HG03108 (cell line): ENCODE data around the gene LHFPL3.
"Not testable (repeated sequence)": the region's sequence is repeated elsewhere in the genome, so short reads cannot be mapped to it uniquely, and the experiment has no call there.

ENCODE experiments used
- ATAC-seq: cut with Tn5 transposase; IDR thresholded peaks from one replicate; pipeline ENCODE4 v1.9.1; 2021; ENCODE audit warnings: moderate library complexity; ENCODE audit not compliant: unreplicated experiment

The LHFPL3 gene

DNA sequence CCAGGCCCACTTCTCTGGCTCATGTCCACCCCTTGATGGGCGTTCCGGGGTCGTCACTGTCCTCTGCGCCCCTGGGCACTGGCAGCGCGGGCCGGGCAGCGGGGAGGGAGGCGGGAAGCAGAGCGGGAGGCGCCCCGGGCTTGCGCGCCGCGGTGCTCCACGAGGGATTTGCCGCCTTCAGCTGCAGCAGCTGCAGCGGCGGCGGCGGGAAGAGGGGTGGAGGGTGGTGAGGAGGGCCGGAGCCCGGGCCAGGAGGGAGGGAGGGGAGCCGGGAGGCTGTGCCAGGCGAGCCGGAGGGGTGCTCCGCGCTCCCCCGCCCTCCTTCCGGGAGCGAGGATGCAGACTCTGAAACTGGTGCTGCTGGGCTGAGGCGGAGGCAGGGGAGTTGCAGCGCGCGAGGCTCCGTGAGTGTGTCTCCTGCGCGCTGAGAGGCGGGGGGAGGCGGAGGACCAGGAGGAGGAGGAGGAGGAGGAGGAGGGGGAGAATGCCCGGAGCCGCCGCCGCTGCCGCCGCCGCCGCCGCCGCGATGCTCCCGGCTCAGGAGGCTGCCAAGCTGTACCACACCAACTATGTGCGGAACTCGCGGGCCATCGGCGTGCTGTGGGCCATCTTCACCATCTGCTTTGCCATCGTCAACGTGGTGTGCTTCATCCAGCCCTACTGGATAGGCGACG, at the start of gene LHFPL3:
TSS of gene LHFPL3 (plus strand) at position 308 of the 674 bp plus-strand sequence.
- ATAC-seq, result no peak

DNA sequence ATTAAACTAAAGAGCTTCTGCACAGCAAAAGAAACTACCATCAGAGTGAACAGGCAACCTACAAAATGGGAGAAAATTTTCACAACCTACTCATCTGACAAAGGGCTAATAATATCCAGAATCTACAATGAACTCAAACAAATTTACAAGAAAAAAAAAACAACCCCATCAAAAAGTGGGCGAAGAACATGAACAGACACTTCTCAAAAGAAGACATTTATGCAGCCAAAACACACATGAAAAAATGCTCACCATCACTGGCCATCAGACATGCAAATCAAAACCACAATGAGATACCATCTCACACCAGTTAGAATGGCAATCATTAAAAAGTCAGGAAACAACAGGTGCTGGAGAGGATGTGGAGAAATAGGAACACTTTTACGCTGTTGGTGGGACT, 46.7 kb upstream of the LHFPL3 start:
- ATAC-seq, result not testable (repeated sequence)

DNA sequence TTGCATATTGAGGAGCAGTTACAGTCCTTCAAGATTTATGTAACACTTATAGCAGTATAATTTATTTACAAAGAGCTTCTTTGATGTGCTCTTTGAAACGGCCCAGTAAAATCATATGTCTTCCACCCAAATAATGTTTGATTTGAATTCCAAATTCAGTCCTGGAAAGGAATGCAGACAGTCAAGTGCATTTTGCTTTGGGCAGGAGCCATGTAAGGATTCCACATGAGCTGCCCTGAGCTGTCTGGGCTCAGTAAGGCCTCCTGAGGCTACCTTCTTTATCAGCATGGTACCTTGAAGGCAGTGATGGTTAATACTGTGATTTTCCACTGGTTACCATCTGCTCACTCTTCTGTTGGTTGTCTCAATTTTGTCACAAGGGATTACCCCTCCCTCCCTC, 41.6 kb upstream of the LHFPL3 start:
- ATAC-seq, result no peak

DNA sequence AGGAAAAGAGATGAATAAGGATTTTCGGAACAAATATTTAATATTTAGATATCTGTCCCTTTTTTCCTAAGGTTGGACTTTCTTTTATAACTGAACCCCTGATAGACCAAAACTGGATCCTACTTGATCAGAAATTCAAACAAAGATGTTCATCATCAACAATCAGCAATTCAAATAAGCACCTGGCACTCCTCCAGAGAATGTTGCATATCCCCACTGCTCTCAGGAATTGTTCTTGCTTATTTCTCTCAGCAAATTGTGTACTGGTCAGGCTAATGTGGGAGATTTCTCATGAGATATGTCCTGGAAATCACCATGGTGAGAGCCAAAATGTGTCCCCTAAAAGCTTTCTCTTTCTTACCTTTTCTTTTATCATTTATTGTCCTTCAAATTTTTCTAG, 40.3 kb upstream of the LHFPL3 start:
- ATAC-seq, result no peak

DNA sequence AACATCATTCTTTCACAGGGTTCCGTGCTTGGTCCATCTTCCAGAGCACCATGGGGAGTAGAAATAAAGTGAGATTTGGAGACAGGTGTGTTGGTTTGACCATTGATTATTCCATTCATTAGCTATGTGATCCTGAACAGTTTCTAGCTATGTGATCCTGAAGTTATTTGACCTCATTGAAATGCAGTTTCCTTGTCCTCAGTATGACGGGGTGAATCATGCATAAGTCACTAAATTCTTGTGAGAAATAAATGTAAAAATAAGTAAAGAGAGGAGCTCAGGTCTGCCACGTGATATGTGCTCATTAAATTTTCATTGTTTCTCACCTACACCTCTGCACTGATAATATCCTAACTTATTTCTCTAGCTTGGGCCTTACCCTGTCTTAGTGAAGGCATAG, 34.1 kb upstream of the LHFPL3 start:
- ATAC-seq, result no peak

DNA sequence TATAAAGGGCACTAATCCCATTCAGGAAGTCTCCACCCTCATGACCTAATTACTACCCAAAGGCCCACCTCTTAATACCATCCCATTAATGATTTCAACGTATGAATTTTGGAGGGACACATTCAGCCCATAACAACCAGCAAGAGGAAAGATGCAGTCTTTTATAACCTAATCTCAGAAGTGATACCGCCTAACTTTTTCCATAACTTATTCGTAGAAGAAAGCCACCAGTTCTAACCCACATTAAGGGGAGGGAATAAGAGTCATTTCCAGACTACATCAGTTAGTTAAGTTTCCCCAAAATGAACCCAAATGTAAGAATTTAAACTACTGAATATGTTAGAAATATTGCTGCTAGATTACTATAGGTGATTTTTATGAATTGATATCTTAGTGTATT, 32.1 kb upstream of the LHFPL3 start:
- no peak for ATAC-seq

DNA sequence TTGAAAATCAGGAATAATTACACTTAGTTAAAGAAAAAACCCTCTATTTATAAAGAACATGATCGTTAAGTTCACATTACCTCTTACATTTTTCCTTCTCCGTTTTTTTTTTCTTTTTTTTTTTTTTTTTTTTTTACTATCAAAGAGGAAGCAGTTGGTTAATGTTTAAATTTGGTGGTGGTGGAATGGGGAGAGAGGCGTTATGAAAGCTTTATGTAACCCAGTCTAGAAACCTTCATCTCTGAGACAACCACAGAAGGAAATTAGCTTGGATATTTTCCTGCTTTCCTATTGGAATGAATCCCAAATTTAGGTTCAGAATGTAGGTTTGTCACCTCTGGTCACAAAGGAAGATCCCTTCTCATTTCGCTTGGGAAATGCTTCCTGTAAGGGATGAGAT, 31.5 kb upstream of the LHFPL3 start:
- no peak for ATAC-seq

DNA sequence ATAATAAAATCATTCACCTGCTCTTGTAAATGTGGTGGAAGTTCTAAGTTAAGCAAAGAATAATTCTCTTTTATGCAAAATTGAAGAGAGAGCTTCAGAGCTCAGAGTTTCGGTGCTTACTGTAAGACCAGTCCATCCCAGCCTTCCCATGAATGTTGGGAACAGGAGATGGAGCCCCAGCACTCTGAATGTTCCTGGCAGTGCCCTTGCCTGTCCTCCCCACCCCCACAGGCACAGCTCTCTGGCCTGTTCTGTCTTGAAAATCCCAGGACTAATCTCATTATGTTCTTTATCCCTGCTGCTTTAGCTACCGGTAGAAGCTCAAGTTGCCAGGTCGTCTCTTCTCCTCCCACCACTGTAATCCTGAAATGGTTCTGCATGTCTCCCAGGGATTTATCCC, 29.1 kb upstream of the LHFPL3 start:
- ATAC-seq, result no peak

DNA sequence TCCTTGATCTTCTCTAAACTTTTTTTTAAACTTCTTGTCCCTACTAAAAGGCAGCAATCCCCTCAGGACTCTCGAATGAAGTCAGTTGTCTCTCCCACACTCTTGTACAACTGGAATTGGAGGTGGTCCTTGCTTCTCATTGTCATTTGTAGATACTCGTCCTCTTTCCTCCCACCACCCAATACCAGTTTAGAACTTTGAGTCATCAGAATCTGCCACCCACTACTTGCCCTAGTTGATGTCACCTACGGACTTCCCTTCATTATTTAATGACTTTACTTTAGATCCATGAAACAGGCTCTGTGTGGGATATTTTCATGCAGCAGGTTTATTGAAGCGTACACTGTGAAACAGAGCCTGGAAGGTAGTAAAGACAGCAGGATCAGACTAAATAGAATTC, 28.6 kb upstream of the LHFPL3 start:
- ATAC-seq, result no peak

DNA sequence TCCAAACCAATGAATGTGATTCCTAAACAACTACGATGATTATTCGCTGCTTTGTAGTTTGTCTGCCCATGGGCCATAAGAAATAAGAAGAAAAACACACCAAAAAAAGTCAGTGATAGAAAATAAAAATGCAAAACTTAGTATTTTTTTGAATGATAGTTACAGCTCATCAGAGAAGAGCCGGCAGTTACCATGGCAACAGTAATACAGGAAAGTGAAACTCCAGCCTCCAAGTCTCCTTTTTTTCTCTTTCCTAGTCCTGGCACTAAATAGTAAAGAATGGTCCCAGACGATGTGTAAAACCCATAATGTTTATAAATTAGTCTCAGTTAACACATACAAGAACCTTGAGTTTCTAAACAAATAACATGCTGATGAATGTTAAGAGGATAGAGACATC, 21.6 kb upstream of the LHFPL3 start:
- no peak for ATAC-seq

DNA sequence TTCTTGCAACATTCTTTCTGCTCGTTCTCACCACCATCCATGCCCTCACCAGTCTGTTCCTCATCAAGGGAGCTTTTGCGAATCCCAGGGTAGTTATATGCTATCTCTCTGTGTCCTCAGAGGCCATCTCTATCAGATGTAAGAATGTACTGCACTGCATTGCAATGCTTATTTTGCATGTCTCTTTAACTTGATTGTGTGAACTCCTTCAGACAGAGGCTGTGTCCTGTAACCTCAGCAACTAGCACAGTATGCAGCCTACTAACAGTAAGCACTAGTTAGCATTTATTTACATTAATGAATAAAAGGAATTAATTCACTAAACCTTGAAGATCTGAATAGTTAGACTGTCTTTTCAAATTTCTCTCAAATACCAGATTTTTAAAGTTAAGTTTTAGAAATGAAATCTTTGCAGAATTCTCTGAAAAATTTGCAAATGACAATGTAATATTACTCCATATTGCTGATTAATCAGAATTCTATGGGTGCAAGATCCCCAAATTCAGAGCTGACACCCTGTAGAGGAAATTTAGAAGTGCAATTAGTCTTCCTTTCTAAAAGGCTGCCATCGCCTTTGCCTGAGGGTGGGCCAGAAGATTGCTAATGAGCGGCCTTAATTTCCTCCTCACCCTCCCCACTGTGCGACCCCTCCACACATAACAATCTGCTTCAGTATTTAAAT, 10.3 kb upstream of the LHFPL3 start:
- ATAC-seq, result no peak

DNA sequence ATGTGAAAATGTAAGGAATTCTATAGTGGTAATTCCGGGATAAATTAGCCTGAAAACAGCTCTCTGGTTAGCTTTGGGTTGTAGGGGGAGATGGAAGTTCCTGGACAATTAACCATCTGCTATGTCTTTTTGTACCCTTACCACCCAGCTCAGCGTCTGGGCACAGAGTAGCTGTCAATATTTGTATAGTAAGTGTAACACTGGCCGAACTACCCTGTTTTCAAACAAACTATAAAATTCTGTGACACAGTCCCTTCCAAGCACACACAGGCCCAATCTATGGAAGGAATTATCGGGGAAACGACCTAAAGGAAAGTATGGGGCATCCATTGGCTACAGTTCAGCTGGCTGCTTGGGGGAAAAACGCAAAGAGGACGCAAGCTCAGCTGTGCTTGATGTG, 869 bp upstream of the LHFPL3 start:
- ATAC-seq, result no peak

DNA sequence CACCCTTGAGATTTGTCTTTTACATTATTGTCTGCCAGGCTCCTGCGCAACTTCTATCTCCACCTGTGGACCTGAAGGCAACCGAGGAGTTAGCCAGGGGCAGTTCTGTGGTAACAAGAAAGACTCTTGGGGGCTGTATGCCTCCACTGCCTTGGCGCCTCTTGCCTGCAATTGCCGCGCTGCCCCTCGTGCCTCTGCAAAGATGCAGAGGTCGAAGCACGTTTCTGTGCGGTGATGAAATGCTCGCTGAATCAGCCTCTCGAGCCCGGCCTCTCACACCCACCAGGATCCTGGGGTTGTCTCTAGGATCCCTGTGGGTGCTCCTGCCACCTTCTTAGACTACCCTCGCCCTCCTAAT, 486 bp upstream of the LHFPL3 start:
- no peak for ATAC-seq

DNA sequence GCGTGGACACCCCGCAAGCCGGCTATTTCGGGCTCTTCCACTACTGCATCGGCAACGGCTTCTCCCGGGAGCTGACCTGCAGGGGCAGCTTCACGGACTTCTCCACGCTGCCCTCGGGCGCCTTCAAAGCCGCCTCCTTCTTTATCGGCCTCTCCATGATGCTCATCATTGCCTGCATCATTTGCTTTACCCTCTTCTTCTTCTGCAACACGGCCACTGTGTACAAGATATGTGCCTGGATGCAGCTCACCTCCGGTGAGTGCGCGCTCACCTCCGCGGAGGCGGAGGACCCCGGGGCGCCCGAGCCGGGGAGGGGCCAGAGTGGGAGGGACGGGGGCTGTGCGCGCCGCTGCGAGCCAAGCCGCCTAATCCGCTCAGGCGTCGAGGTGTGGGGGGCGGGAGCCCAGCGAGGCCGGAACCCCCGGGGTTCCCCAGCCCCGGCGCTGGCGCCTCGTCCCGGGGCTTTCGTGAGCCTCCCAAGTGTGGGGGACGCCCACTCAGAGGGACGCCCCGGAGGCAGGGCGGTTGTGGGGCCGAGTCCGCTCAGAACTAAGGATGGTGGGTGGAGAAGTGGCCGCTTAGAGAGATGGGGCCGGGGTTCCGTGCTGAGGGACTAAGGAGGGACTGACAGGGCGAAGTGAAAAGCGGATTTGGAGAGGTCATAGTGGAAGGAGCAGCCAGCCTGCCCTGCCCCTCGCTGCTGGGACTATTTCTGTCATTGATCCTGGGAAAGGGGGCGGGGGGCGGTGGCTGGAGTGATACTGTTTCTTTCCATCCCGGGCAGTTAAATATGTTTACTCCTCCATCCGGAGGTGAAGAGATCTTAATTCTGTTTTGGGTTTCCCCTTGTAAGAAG, 795 bp downstream of the LHFPL3 start:
- ATAC-seq, result no peak

DNA sequence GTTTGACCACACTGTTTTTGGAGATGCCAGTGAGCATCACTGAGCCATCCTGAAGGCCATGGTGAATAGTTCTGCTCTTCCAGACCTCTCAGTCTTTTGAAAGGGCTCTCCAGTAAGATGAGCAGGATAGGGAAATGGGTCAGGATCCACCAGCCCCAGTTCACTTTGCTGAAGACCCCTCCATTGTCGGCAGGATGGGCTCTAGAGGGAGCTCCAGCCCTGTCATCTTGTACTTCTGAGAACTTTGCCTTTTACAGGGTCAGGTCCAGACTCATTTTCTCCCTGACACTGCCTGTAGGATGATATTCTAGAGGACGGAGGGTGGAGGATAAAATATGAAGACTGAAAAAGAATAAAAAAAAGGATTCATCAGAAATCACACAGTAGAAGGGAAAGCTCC, 13.1 kb downstream of the LHFPL3 start:
- no peak for ATAC-seq

DNA sequence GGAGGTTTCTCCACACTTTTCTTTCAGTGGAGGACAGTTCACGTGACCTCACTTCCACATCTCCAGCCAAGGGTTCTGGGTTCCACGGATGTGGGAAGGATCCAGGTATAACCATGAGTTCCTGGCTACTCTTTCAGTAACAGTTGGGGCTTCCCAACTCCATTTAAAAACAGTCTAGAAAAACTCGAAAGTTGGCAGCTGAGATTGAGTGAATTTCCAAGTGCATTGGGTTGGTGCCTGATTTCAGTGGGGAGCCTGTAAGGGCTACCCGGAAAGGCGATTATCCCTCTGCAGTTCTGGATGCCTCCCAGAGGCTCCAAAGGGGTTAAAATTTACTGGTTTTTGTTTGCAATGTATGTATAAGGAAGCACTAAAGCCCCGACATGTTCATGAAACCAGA, 24.3 kb downstream of the LHFPL3 start:
- ATAC-seq, result no peak

DNA sequence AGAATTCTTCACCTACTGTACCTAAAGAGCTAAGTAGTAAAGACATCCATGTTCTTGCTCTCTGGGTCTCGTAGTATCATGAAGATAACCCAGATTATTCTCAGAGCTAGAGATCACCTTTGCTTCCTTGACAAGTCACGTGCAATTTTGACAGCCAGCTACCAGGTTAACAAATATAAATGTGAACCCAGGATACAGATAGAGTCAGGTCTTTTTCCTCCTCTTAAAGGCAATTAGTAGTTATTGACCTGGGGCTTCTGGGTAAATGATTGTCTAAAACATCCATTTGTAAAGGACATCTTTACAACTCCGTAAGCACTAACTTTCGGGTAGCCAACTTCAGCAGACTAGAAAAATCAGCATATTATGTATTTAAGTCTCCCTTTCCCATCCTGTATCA, 28.8 kb downstream of the LHFPL3 start:
- no peak for ATAC-seq

DNA sequence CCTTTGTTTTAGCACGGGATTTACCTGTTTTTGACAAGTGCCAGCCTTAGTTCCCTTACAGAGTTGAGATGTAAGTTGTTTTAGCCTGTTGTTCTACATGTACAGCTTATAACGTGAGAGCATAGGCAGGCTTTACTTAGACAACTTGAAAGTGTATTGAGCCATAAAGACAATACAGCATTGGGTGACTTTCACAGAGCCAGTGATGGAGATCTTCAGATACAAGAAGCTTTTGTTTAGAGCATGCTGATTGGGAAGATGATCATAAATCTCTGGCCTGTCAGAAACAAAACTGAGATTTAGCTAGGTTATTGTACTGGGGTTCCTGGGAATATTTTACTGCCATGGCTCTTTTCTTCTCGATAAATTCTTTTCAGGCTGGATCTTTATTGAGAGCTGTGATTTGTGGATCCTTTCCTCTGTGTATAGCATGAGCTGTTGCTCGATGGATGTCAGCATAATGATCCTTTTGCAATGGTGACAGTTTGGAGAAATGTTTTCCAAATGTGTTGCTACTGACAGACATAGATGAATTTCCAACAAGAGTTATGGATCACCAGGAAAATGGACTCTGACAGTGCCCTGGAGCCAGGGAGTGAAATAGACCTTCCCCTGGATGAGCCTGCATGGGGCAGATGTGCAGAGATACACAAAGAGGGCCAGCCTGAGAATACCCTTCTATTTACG, 30.2 kb downstream of the LHFPL3 start:
- no peak for ATAC-seq

DNA sequence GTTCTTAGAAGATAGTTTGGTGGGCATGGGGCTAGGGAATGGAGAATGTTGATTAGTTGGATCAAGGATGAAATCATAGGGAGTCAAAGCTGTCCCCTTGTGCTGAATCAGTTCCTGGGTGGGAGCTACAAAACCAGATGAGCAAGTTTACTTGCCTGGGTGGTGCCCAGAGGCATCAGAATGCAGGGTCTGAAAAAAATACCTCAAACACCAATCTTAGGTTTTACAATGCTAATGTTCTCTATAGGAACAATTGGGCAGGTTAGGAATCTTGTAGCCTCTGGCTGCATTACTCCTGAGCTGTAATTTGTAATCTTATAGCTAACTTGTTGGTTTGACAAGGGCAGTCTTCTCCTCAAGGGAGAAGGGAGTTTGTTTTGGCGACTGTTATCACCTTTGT, 34.4 kb downstream of the LHFPL3 start:
- ATAC-seq, result no peak

DNA sequence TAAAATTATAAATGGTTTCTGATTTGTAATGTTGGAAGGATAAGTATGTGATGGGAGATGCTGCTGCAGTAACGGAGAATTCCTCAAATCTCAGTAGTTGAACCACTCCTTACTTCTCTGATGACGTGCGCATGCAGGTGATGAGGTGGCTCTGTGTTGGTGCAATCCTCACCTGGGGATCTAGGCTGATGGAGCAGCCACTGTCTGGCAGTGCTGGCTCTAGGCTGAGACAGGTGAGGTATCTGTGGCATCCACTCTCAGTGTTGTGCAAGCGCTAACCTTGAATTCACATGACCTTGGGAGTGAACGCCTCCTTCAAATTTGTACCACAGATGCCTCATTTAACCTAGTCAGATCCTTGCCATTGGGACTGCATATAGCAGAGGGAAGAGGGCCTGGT, 35.0 kb downstream of the LHFPL3 start:
- no peak for ATAC-seq

DNA sequence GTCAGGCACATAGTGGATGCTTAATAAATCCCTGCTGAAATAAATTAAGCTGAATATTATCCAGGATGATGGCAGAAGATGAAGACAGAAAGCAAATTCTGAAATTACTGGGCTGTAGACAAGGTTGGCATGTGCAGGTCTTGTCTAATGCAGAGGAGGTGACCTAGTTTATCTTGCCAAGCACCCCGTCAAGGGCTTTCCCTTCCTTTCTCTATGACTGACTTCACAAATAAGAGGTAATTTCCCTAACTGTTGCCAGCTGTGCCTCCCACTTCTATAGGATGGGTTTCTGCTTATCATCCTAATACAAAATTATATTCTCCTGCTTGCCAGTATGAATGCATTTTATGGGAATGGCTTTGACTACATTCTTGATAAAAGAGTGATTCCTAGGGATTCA, 38.0 kb downstream of the LHFPL3 start:
- ATAC-seq, result no peak

DNA sequence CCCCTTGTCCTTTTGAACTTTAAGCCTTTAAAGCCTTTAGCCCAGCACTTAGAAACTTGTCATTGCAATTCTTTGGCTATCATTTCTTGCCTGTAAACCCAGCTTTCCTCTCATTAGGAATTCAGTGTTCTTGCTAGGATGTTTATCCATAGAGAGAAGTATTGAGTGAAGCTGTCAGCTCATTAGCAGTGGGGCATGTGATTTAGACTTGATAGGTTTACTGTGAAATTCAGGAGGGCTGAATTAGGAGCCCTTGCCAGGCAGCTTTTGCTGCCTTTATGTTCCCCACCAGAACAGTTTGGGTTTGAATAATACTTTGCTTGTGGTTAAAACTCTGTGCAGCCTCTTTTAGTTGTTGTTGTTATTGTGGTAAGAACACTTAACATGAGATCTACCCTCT, 39.5 kb downstream of the LHFPL3 start:
- ATAC-seq, result no peak
